HG02840 (cell line): Measurements from ENCODE around the gene HELZ.
A peak's percentile ranks its signal among the peaks of the same experiment; 100 is the strongest.
"Not testable (repeated sequence)": the region's sequence is repeated elsewhere in the genome, so short reads cannot be mapped to it uniquely, and the experiment has no call there.

Source experiments
- ATAC-seq: cut with Tn5 transposase; IDR thresholded peaks from one replicate; pipeline ENCODE4 v1.9.1; 2021; ENCODE audit warnings: mild to moderate bottlenecking, moderate library complexity, moderate number of reproducible peaks; ENCODE audit not compliant: unreplicated experiment, low FRiP score

HELZ gene

GRCh38 chr17:67198131-67198530 is 46.9 kb downstream of the HELZ start:
- ATAC-seq: no peak

DNA sequence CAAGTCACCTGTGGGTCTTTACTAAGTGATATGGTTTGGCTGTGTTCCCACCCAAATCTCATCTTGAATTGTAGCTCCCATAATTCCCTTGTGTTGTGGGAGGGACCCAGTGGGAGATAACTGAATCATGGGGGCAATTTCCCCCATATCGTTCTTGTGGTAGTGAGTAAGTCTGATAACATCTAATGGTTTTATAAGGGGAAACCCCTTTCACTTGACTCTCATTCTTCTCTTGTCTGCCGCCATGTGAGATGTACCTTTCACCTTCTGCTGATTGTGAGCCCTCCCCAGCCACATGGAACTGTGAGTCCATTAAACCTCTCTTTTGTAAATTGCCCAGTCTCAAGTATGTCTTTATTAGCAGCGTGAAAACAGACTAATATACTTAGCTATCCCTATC is 48.0 kb downstream of the HELZ start:
- ATAC-seq: not testable (repeated sequence)

DNA sequence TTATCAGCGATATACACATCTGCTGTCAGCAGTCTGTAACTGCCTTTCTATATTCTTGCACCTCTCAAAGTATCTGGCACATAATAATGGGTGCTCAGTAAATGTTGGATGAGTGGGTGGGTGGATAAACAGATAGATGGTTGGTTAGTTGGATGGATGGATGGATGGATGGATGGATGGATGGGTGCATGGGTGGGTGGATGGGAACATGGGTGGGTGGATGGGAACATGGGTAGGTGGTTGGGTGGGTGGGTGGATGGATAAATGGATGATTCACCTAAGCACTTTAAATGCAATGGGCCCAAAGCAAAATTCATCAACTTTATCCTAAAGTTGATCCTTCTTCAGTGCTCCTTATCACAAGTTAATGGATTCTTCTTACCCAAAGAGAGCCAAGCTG is 48.6 kb downstream of the HELZ start:
- no peak for ATAC-seq

GRCh38 chr17:67194134-67194533 is 50.9 kb downstream of the HELZ start:
- ATAC-seq: no peak

GRCh38 chr17:67187927-67188326 is 57.1 kb downstream of the HELZ start:
- no peak for ATAC-seq

- no peak for ATAC-seq
Observed at GRCh38 chr17:67186782-67187181, 58.2 kb downstream of the HELZ start.

DNA sequence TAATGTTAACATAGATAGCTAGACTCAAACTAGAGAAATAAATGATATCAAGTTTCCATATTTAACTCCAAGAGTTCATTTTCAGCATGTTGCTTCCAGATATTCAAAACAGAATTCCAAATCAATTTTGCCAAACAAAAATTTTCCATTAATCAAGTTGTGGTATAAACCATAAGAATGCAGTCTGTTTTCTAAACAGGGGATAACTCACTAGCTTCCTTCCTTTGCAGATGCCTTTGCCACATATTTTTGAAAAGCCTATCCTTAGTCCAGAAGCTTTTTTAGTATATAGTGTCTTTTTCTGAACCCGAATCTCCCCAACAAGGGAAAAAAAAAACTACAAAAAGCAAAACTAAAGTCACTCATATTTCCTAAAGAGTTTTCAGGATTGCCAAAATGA is 61.5 kb downstream of the HELZ start:
- ATAC-seq: no peak

GRCh38 chr17:67181825-67182224 is 63.2 kb downstream of the HELZ start:
- no peak for ATAC-seq

- ATAC-seq: no peak
Observed at GRCh38 chr17:67180275-67180674, 64.7 kb downstream of the HELZ start.

GRCh38 chr17:67178555-67178954 is 66.4 kb downstream of the HELZ start:
- ATAC-seq: no peak

DNA sequence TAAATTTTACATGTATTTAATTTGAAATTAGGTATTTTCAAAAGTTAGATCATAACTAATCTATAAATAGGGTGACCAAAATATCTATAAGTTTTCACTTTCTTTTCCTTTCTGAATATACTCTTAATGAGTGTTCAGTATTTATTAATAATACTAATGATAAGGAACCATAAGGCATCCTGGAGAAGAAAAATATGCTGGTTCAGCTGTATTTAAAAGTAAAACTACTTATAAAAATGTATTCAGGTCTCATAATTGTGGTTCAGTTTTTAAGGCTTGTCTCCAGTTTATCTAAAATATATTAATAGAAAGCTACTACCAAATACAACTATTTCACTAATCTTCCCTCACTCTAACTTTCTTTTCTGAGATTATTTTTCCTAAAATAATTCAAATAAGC is 67.3 kb downstream of the HELZ start:
- no peak for ATAC-seq

GRCh38 chr17:67174190-67174589 is 70.8 kb downstream of the HELZ start:
- no peak for ATAC-seq

DNA sequence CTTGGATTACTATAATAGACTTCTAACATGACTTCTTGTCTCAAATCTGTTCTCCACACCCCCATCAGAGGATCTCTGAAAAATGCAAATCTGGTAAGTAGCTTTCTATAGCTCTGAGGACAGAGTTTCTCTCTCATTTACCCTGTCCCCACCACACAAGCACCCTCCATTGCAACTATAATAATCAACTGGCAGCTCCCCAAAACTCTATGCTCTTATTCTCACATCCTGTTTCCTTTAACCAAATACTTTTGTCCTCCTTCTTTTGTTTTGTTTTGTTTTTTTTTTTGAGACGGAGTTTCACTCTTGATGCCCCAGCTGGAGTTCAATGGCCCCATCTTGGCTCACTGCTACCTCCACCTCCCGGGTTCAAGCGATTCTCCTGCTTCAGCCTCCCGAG is 73.4 kb downstream of the HELZ start:
- ATAC-seq: peak; percentile 77

DNA sequence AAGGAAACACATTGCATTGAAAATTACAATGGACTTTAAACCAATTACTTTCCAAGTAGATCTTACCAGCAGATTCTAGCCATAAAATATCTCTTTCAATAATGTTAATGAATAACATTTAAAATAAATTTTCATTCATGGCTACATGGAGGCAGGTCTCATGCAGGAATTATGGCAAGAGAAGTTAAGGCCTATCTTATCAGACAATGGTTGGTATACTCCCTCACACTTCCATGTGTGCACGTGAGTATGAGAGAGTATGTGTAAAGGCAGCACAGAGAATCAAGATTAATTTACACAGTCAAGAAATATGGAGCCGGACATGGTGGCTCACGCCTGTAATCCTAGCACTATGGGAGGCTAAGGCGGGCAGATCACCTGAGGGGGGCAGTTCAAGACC is 76.5 kb downstream of the HELZ start:
- no peak for ATAC-seq

DNA sequence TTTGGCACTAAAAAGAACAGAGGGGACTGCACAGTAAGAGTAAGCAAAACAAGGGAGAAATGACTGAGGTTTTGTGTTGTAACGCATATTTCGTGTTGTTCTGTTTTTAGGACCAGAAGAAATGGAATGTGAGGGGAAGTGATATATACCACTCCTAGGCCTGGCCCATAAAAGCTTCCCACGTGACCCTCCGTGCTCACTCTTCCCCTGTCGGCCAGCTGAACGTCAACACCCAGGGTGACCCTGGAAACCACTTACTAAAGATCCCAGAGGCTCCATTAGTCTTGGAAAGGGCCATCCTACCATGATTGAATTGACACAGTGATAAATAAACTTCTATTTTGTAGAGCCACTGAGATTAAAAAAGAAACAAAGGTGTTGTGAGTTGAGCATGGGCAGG is 79.8 kb downstream of the HELZ start:
- ATAC-seq: no peak

- ATAC-seq: no peak
Observed at GRCh38 chr17:67164302-67164701, 80.7 kb downstream of the HELZ start.

DNA sequence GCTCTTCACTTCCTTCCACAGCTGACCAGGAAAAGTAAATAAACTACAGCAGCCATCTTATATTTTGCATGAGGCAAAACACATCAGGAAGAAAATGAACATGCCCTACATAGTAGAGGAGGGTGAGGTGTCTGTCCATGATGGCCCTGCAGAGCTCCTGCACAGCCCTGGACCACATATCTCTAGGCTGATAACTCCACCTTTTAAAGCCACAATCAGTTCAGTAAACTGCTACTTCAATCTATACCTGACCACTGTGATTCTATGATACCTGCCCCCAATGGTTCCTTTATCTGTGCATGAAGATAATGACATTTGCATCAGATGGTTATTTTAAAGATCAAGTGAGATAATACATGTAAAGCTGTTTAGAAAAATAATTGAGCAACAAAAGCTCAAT is 82.2 kb downstream of the HELZ start:
- ATAC-seq: no peak

DNA sequence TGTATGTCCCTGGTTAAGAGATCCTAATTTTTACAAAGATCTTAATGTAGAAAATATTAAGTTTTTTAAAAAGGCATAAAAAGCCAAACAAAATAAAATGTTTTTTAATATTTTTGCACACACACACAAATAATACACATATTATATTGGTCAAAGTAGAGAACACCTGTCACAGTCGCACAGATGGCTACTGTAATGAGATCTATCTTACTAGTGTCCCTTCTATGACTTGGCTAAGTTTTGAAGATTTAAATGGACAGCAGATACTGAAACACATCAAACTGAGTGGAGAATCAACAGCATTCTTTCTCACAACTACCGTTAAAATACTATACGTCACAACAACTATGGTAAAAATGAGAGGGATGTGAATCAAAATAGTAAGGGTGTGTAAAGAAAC is 83.4 kb downstream of the HELZ start:
- ATAC-seq: no peak

- no peak for ATAC-seq
Observed at GRCh38 chr17:67160791-67161190, 84.2 kb downstream of the HELZ start.

DNA sequence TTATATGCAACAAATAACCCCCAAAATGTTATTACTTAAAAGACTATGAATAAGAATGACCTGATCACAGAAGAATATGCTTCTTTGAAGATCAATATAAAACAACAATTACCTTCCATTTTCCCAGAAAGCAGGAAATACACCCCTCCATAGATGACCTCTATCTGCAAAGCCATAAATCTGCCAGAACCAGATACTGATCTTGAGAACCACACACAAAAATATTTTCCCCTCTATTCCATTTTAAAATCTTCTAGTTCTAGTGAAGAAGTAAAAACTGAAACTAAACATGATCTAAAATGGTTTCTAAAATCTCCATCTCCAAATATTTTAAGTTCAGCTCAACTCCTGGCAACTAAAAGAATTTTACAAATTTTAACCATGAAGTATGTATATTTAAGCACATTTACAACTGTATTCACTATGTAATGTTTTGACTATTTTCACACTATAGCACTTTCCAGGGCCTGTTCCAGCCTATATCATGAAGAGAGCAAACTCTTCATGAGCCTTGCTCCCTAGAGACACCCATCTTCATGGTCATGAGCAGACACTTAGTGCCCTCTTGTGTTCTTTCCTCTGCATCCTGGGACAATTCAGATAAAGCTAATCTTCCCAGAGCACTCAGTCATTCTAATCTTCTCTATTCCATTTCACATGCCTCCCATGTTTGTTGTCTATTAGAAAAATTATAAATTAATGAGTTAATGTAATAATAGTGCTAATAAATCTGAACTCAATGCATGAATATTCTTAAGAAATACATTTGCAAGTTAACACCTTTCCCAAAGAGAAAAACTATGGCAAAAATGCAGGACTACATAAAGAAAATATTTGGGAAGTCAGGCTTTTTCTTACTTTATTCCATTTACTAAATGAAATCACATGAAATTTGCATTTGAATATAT is 87.0 kb downstream of the HELZ start:
- ATAC-seq: no peak

DNA sequence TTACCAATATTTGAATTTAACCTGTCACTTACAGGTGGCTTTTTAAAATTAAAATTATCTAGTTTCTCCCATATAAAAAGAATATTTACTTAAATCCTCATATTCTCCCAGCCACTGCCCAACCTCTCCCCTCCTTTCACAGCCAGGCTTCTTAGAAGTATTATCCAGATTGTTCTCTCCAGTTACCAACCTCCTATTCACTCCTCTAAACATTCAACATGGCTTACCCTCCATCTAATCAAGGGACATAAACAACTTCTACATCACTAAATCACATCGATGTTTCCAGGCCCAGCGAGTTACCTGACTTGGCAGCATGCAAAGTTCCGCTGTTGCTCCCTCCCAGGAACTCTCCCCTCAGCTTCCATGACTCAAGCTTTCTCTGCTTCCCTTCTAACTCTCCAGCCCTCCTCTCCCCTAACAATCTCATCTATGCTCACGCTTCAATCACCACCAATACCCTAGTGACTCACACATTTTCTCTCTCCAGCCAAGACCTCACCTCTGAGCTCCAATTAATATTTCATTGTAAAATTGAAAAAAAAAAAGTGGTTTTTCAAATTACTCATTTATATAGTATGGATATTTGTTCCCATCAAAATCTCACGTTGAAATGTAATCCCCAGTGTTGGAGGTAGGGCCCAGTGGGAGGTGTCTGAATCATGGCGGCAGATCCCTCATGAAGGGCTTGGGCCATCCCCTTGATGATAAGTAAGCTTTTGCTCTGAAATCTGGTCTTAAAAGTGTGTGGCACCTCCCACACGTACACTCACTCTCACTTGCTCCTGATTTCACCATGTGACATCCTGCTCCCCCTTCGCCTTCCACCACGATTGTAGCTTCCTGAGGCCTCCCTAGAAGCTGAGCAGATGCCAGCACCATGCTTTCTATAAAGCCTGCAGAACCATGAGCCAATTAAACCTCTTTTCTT is 88.5 kb downstream of the HELZ start:
- ATAC-seq: no peak
